ENCODE data around the gene STAT5A. TPM values are rescaled to one million over a fixed set of nuclear protein-coding genes. Genes with fewer than 3 reads are reported as not detected.

The STAT5A gene
- total RNA-seq, 1 experiment from 2014 or later, result 0.91 TPM

GRCh38 chr17:42329025-42329976 is 41.0 kb downstream of the STAT5A start:
- Histone ChIP-seq H4K20me1 (ENCODE audit: insufficient read depth) (no peaks in the 10 kb centered on the region), H3K4me2 (ENCODE audit: low read length) (no peak overlapping the region), H3K27ac (ENCODE audit: low read depth, low read length) (no peak overlapping the region), H3K27me3 (ENCODE audit: insufficient read depth, low read length) (no peaks in the 10 kb centered on the region), H3K4me3 (replicated peaks in 1 of 2; ENCODE audit: low read depth in 1 of 2, low read length in 2 of 2) (no peak overlapping the region), H3K79me2 (ENCODE audit: insufficient read depth, low read length) (no peaks in the 10 kb centered on the region), H3K9me2 (ENCODE audit: insufficient read depth) (no peaks in the 10 kb centered on the region), H3K9me3 (ENCODE audit: control insufficient read depth in 1 of 2, insufficient read depth in 1 of 2, low read depth in 1 of 2, low read length in 2 of 2) (no peaks in the 10 kb centered on the region), H3K9ac (ENCODE audit: low read length) (no peak overlapping the region), H3K4me1 (ENCODE audit: control insufficient read depth in 1 of 2, insufficient read depth in 2 of 2, low read length in 2 of 2) (peaks cover 18 to 42% of the 10 kb centered on the region in 2 experiments), H2AFZ (ENCODE audit: low read depth, low read length, poor library complexity, severe bottlenecking) (no peak overlapping the region), H3K36me3 (ENCODE audit: control insufficient read depth in 1 of 2, insufficient read depth in 2 of 2, low read length in 2 of 2) (peaks cover 17 to 21% of the 10 kb centered on the region in 2 experiments; a peak in 3 of 4 replicates)
- POLR2A ChIA-PET, result no interaction called here
- intact Hi-C loops (cut with micrococcal nuclease), result no loop called here
- BruUV-seq (replicated peaks), result TSS peak; percentile 24
- RAD21 ChIA-PET (ENCODE audit: low non-redundant PET in 1 of 2, low total read pairs in 2 of 2, uncharacterized antibody in 2 of 2, unreplicated experiment in 2 of 2), result no interaction called here
- CTCF ChIA-PET, result interaction anchor here (1.0 kb wide), 1 partner anchor 198 kb away, joined by 5 read pairs; no protein-coding TSS in a partner anchor
- DNase-seq (ENCODE audit: low read depth, low spot score) (no peak), ATAC-seq (no peak)
- TF ChIP-seq YY1 (IDR thresholded peaks at IDR 0.05; ENCODE audit: extremely low read depth, insufficient replicate concordance, low read depth, low read length) (no peak), CEBPB (IDR thresholded peaks at IDR 0.05; ENCODE audit: low read depth) (no peak), JUND (IDR thresholded peaks at IDR 0.05) (no peak), ZFX (IDR thresholded peaks at IDR 0.05) (no peak)
- TF ChIP-seq, protein P1, sequence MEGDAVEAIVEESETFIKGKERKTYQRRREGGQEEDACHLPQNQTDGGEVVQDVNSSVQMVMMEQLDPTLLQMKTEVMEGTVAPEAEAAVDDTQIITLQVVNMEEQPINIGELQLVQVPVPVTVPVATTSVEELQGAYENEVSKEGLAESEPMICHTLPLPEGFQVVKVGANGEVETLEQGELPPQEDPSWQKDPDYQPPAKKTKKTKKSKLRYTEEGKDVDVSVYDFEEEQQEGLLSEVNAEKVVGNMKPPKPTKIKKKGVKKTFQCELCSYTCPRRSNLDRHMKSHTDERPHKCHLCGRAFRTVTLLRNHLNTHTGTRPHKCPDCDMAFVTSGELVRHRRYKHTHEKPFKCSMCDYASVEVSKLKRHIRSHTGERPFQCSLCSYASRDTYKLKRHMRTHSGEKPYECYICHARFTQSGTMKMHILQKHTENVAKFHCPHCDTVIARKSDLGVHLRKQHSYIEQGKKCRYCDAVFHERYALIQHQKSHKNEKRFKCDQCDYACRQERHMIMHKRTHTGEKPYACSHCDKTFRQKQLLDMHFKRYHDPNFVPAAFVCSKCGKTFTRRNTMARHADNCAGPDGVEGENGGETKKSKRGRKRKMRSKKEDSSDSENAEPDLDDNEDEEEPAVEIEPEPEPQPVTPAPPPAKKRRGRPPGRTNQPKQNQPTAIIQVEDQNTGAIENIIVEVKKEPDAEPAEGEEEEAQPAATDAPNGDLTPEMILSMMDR (IDR thresholded peaks at IDR 0.05 in 2 of 3, conservative IDR thresholded peaks at IDR 0.05 in 1 of 3; ENCODE audit: borderline replicate concordance in 1 of 3, insufficient read depth in 1 of 3, low read depth in 2 of 3, low read length in 2 of 3), result no peak
- TF ChIP-seq, protein P2, sequence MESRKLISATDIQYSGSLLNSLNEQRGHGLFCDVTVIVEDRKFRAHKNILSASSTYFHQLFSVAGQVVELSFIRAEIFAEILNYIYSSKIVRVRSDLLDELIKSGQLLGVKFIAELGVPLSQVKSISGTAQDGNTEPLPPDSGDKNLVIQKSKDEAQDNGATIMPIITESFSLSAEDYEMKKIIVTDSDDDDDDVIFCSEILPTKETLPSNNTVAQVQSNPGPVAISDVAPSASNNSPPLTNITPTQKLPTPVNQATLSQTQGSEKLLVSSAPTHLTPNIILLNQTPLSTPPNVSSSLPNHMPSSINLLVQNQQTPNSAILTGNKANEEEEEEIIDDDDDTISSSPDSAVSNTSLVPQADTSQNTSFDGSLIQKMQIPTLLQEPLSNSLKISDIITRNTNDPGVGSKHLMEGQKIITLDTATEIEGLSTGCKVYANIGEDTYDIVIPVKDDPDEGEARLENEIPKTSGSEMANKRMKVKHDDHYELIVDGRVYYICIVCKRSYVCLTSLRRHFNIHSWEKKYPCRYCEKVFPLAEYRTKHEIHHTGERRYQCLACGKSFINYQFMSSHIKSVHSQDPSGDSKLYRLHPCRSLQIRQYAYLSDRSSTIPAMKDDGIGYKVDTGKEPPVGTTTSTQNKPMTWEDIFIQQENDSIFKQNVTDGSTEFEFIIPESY (IDR thresholded peaks at IDR 0.05; ENCODE audit: extremely low read depth, insufficient replicate concordance, low read length), result no peak
